ENCODE measurements around the gene SPECC1. TPM values are rescaled to one million over a fixed set of nuclear protein-coding genes. Genes with fewer than 3 reads are reported as not detected.

SPECC1 gene
- total and polyA plus RNA-seq, 9 of the 15 experiments (the other 6 are each of a cell fraction or from before 2014, with no cell fraction given): 2.4 to 19.6 (median 14.7) TPM

- Histone ChIP-seq H3K4me1 (replicated peaks in 1 of 2; ENCODE audit: control insufficient read depth in 2 of 2, insufficient read depth in 2 of 2, low read length in 2 of 2) (peaks cover 4 to 21% of the 10 kb centered on the region in 2 experiments; a peak in 3 of 5 replicates), H3K79me2 (ENCODE audit: control insufficient read depth, insufficient read depth, low read length) (no peaks in the 10 kb centered on the region), H2AFZ (ENCODE audit: low read depth, low read length) (no peak overlapping the region), H4K20me1 (replicated peaks; ENCODE audit: control insufficient read depth, insufficient read depth, low read length) (no peaks in the 10 kb centered on the region), H3K9me1 (ENCODE audit: control insufficient read depth, insufficient read depth, low read length) (no peaks in the 10 kb centered on the region), H3K36me3 (ENCODE audit: control insufficient read depth, insufficient read depth, low read length) (no peaks in the 10 kb centered on the region), H3K9me3 (replicated peaks; ENCODE audit: control insufficient read depth, insufficient read depth, low read depth, low read length) (no peaks in the 10 kb centered on the region), H3K9ac (ENCODE audit: insufficient read depth in 1 of 2, low read depth in 2 of 2, low read length in 2 of 2) (no peak overlapping the region), H3K27ac (ENCODE audit: extremely low read depth, low read depth, low read length) (no peak overlapping the region), H3K4me2 (ENCODE audit: insufficient read depth, low read length) (no peak overlapping the region), H3K27me3 (ENCODE audit: control insufficient read depth in 2 of 2, insufficient read depth in 2 of 2, low read length in 2 of 2) (no peaks in the 10 kb centered on the region), H3K4me3 (no peak overlapping the region)
- DNase-seq (ENCODE audit: extremely low read depth in 1 of 4, low spot score in 3 of 4) (no peak), FAIRE-seq (no peak), ATAC-seq (no peak)
- POLR2A ChIA-PET: interaction anchor here (0.7 kb wide), 1 partner anchor 16 kb away, joined by 3 read pairs; no protein-coding TSS in a partner anchor
- CTCF ChIA-PET (ENCODE audit: low intra/inter-chr PET ratio): no interaction called here
- intact Hi-C loops (cut with micrococcal nuclease) (no loop called here), in situ Hi-C loops (cut with MboI) (no loop called here)
- no TSS peak for BruUV-seq (replicated peaks)
- TF ChIP-seq, protein P1, sequence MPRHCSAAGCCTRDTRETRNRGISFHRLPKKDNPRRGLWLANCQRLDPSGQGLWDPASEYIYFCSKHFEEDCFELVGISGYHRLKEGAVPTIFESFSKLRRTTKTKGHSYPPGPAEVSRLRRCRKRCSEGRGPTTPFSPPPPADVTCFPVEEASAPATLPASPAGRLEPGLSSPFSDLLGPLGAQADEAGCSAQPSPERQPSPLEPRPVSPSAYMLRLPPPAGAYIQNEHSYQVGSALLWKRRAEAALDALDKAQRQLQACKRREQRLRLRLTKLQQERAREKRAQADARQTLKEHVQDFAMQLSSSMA (CRISPR knock-in tag; IDR thresholded peaks at IDR 0.05): no peak
- TF ChIP-seq CHD4 (IDR thresholded peaks at IDR 0.05; ENCODE audit: insufficient read depth, insufficient replicate concordance, low read depth, low read length, poor library complexity, severe bottlenecking) (no peak), GABPB2 (CRISPR knock-in tag; conservative IDR thresholded peaks at IDR 0.05) (no peak), E2F4 (CRISPR knock-in tag; IDR thresholded peaks at IDR 0.05; ENCODE audit: low read depth) (no peak), DLX4 (CRISPR knock-in tag; IDR thresholded peaks at IDR 0.05) (no peak), ZNF384 (IDR thresholded peaks at IDR 0.05; ENCODE audit: low read depth, low read length) (no peak), BRD4 (IDR thresholded peaks at IDR 0.05) (no peak)
- TF ChIP-seq, protein P2, sequence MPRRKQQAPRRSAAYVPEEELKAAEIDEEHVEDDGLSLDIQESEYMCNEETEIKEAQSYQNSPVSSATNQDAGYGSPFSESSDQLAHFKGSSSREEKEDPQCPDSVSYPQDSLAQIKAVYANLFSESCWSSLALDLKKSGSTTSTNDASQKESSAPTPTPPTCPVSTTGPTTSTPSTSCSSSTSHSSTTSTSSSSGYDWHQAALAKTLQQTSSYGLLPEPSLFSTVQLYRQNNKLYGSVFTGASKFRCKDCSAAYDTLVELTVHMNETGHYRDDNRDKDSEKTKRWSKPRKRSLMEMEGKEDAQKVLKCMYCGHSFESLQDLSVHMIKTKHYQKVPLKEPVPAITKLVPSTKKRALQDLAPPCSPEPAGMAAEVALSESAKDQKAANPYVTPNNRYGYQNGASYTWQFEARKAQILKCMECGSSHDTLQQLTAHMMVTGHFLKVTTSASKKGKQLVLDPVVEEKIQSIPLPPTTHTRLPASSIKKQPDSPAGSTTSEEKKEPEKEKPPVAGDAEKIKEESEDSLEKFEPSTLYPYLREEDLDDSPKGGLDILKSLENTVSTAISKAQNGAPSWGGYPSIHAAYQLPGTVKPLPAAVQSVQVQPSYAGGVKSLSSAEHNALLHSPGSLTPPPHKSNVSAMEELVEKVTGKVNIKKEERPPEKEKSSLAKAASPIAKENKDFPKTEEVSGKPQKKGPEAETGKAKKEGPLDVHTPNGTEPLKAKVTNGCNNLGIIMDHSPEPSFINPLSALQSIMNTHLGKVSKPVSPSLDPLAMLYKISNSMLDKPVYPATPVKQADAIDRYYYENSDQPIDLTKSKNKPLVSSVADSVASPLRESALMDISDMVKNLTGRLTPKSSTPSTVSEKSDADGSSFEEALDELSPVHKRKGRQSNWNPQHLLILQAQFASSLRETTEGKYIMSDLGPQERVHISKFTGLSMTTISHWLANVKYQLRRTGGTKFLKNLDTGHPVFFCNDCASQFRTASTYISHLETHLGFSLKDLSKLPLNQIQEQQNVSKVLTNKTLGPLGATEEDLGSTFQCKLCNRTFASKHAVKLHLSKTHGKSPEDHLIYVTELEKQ (CRISPR knock-in tag; IDR thresholded peaks at IDR 0.05): no peak
- TF ChIP-seq, protein P3, sequence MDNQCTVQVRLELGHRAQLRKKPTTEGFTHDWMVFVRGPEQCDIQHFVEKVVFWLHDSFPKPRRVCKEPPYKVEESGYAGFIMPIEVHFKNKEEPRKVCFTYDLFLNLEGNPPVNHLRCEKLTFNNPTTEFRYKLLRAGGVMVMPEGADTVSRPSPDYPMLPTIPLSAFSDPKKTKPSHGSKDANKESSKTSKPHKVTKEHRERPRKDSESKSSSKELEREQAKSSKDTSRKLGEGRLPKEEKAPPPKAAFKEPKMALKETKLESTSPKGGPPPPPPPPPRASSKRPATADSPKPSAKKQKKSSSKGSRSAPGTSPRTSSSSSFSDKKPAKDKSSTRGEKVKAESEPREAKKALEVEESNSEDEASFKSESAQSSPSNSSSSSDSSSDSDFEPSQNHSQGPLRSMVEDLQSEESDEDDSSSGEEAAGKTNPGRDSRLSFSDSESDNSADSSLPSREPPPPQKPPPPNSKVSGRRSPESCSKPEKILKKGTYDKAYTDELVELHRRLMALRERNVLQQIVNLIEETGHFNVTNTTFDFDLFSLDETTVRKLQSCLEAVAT (IDR thresholded peaks at IDR 0.05): no peak
- 58% methylated on average over 3 of the region's 3 CpGs for WGBS (ENCODE audit: insufficient coverage, low coverage, missing lambda C conversion rate)
Measured at GRCh38 chr17:20074489-20074888, 65.3 kb downstream of the SPECC1 start.
